ENCODE data around the gene NDC1.
A peak's percentile ranks its signal among the peaks of the same experiment; 100 is the strongest.

NDC1 gene

DNA sequence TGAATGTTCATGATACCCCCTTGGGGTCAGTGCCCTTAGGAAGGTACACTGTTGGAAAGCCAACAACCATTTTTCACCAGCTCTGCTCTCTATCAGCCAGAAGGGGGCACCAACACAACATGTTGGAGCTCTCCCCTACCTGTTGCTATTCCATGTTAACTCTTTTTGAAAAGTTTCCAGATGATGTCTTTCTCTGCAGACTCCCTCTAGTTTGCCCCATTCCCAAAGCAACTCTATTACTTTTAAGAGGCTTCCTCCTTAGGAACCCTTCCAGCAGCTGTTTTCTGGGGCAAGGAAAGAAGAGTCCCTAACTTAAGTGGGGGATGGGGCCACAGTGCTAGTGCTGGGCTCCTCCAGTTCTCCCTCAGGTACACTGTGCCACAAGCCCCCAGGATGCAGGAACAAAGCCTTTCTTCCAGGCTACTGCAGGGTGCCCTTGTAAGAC lies 22.9 kb upstream of the NDC1 start:
- H3K36me3 ChIP-seq (ENCODE audit: control insufficient read depth in 1 of 2, insufficient read depth in 2 of 2, low read length in 2 of 2), result peaks cover 21 to 42% of the 10 kb centered on the region in 2 donors

DNA sequence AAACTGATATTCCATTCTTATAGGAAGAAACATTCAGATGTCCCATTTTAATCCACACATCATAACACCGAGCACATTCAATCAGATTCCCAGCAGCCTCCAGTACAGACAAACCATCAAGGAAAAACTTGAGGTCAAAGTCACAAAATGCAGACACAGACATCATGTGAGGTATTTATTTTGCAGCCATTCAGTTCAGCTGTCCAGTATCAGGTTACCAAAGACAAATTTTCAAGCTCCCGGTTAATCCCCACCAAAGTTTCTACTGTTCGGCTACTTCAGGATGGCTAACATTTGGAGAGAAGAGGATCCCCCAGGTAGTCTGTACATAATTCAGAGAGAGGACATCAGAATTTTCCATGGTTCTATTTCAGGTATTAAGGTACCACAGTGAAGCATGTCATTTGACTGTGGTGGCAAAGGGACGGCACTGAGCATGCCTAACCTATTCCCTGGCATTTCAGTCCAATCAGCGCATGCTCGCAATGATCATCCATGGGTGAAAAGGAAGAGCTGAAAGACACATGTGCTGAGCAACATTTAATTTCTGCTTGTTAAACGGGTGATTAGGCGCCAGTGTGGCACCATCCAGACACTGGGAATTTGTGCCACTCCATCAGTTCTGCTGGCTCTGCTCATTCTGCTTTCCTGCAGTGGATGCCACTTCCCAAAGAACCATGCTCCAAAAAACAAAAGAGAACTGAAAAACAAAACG lies 13.6 kb upstream of the NDC1 start:
- Histone ChIP-seq H3K9ac (ENCODE audit: low read depth in 1 of 2, low read length in 2 of 2) (no peak overlapping the region), H3K4me1 (ENCODE audit: control insufficient read depth in 1 of 2, insufficient read depth in 2 of 2, low read length in 2 of 2) (no peaks in the 10 kb centered on the region), H3K9me3 (ENCODE audit: control insufficient read depth in 1 of 2, low read length in 2 of 2) (no peaks in the 10 kb centered on the region), H3K4me3 (ENCODE audit: low read depth in 1 of 2, low read length in 2 of 2) (no peak overlapping the region), H3K27me3 (ENCODE audit: control insufficient read depth in 1 of 2, insufficient read depth in 2 of 2, low read length in 2 of 2) (no peaks in the 10 kb centered on the region), H3K27ac (ENCODE audit: low read depth, low read length) (no peak overlapping the region), H3K36me3 (ENCODE audit: control insufficient read depth in 1 of 2, insufficient read depth in 2 of 2, low read length in 2 of 2) (peaks cover 24 to 47% of the 10 kb centered on the region in 2 donors)

More for the DNA sequence above, 22.9 kb upstream of the NDC1 start:
- Histone ChIP-seq H3K27me3 (ENCODE audit: control insufficient read depth in 1 of 2, insufficient read depth in 2 of 2, low read length in 2 of 2) (no peaks in the 10 kb centered on the region), H3K9ac (ENCODE audit: low read depth in 1 of 2, low read length in 2 of 2) (no peak overlapping the region), H3K4me1 (ENCODE audit: control insufficient read depth in 1 of 2, insufficient read depth in 2 of 2, low read length in 2 of 2) (no peaks in the 10 kb centered on the region), H3K27ac (ENCODE audit: low read depth, low read length) (no peak overlapping the region), H3K9me3 (ENCODE audit: control insufficient read depth in 1 of 2, low read length in 2 of 2) (no peaks in the 10 kb centered on the region), H3K4me3 (ENCODE audit: low read depth in 1 of 2, low read length in 2 of 2) (no peak overlapping the region)

DNA sequence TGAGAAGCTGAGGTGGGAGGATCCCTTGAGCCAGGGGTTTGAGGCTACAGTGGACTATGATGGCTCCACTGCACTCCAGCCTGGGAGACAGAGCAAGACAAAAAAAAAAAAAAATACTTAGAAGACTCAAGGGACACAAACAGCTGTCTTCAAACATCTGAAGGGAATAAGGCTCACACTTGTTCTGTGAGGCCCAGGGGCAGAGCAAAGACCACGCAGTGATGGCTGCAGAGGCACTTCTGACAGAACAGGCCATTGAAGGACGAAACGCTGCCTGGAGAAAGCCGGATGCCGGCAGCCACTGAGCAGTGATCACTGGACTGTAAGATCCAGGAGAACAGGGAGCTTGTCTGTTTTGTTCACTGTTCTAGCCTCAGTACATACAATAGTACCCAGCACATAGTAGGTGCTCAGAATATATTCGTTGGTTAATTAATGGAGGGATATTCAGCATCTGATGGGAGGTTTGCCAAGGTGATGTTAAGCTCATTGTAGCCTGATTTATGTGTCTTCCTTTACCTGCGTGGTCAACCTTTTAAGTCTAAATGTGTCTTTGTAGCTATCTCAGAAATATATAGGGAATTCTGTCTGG lies 12.1 kb upstream of the NDC1 start:
- Histone ChIP-seq H3K36me3 (ENCODE audit: control insufficient read depth in 1 of 2, insufficient read depth in 2 of 2, low read length in 2 of 2) (peaks cover 16 to 32% of the 10 kb centered on the region in 2 donors), H3K9ac (ENCODE audit: low read depth in 1 of 2, low read length in 2 of 2) (no peak overlapping the region), H3K4me1 (ENCODE audit: control insufficient read depth in 1 of 2, insufficient read depth in 2 of 2, low read length in 2 of 2) (no peaks in the 10 kb centered on the region), H3K27me3 (ENCODE audit: control insufficient read depth in 1 of 2, insufficient read depth in 2 of 2, low read length in 2 of 2) (no peaks in the 10 kb centered on the region), H3K4me3 (ENCODE audit: low read depth in 1 of 2, low read length in 2 of 2) (no peak overlapping the region), H3K27ac (ENCODE audit: low read depth, low read length) (no peak overlapping the region), H3K9me3 (ENCODE audit: control insufficient read depth in 1 of 2, low read length in 2 of 2) (no peaks in the 10 kb centered on the region)

DNA sequence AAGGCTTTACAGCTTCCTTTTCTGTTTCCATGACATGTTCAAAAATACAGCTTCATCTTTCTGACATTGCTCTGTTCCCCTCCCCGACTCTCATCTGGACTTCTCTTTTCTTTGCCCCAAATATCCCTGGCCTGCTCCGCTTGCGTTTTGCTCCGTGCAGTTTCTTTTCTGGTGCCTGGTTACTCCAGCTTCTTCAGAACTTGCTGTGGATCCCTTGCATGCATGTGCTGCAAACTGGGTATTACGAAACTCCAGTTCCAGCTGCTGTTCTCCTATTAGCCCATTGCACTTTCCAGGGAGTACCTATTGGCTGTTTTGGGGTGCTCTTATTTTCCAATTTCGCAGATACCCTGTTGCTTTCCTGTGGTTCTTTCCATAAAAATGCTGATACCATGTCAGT lies 9.9 kb upstream of the NDC1 start:
- Histone ChIP-seq H3K9me3 (ENCODE audit: control insufficient read depth in 1 of 2, low read length in 2 of 2) (no peaks in the 10 kb centered on the region), H3K9ac (ENCODE audit: low read depth in 1 of 2, low read length in 2 of 2) (no peak overlapping the region), H3K4me3 (ENCODE audit: low read depth in 1 of 2, low read length in 2 of 2) (no peak overlapping the region), H3K27ac (ENCODE audit: low read depth, low read length) (no peak overlapping the region), H3K27me3 (ENCODE audit: control insufficient read depth in 1 of 2, insufficient read depth in 2 of 2, low read length in 2 of 2) (no peaks in the 10 kb centered on the region), H3K4me1 (ENCODE audit: control insufficient read depth in 1 of 2, insufficient read depth in 2 of 2, low read length in 2 of 2) (no peaks in the 10 kb centered on the region), H3K36me3 (ENCODE audit: control insufficient read depth in 1 of 2, insufficient read depth in 2 of 2, low read length in 2 of 2) (peaks cover 5 to 13% of the 10 kb centered on the region in 2 donors)

DNA sequence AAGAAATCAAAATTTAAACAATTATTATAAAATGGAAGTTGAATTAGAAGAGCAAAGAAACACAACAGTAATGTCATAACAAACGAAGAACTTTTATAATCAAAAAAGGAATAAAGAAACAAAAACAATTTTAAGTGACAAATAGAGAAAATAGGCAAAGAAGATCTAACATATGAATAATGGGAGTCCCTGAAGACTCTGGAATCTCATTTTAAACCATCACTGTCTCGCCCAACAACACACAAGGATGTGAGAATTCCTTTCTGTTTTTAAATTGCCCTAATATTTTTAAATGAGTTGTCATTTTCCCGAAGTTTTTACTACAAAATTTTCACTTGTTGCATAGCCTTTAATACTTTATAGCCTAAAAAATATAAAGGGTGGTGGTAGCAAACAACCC lies 4.3 kb upstream of the NDC1 start:
- H3K9me3 ChIP-seq (ENCODE audit: control insufficient read depth in 1 of 2, low read length in 2 of 2), result peaks cover 0 to 3% of the 10 kb centered on the region in 2 donors
- H3K4me1 ChIP-seq (ENCODE audit: control insufficient read depth in 1 of 2, insufficient read depth in 2 of 2, low read length in 2 of 2), result no peaks in the 10 kb centered on the region
- no peaks in the 10 kb centered on the region for H3K36me3 ChIP-seq (ENCODE audit: control insufficient read depth in 1 of 2, insufficient read depth in 2 of 2, low read length in 2 of 2)
- H3K27me3 ChIP-seq (ENCODE audit: control insufficient read depth in 1 of 2, insufficient read depth in 2 of 2, low read length in 2 of 2), result no peaks in the 10 kb centered on the region
- no peak overlapping the region for H3K9ac ChIP-seq (ENCODE audit: low read depth in 1 of 2, low read length in 2 of 2)
- no peak overlapping the region for H3K27ac ChIP-seq (ENCODE audit: low read depth, low read length)
- H3K4me3 ChIP-seq (ENCODE audit: low read depth in 1 of 2, low read length in 2 of 2), result no peak overlapping the region

DNA sequence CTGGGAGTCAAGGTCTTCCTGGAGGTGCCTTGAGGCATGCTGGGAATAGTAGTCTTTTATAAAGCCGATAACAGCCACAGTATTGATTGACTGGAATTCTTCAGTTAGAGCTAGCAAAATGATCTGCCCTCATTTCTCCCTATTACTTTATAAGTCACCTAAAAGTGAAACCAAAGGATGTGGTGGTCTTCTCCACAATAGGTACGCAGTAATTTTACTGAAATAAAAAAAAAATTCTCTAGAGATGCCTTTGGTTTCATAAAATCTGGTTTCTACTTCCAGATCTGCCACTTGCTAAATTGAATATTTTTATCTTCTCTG lies 518 bp upstream of the NDC1 start:
- Histone ChIP-seq H3K4me1 (ENCODE audit: control insufficient read depth in 1 of 2, insufficient read depth in 2 of 2, low read length in 2 of 2) (peaks cover 0 to 6% of the 10 kb centered on the region in 2 donors), H3K9me3 (ENCODE audit: control insufficient read depth in 1 of 2, low read length in 2 of 2) (peaks cover 0 to 3% of the 10 kb centered on the region in 2 donors), H3K27me3 (ENCODE audit: control insufficient read depth in 1 of 2, insufficient read depth in 2 of 2, low read length in 2 of 2) (no peaks in the 10 kb centered on the region), H3K36me3 (ENCODE audit: control insufficient read depth in 1 of 2, insufficient read depth in 2 of 2, low read length in 2 of 2) (no peaks in the 10 kb centered on the region), H3K9ac (ENCODE audit: low read depth in 1 of 2, low read length in 2 of 2) (peak overlapping the region in 1 of 2 donors; percentile 72), H3K4me3 (ENCODE audit: low read depth in 1 of 2, low read length in 2 of 2) (peak overlapping the region; percentile 84 to 92), H3K27ac (ENCODE audit: low read depth, low read length) (no peak overlapping the region)

DNA sequence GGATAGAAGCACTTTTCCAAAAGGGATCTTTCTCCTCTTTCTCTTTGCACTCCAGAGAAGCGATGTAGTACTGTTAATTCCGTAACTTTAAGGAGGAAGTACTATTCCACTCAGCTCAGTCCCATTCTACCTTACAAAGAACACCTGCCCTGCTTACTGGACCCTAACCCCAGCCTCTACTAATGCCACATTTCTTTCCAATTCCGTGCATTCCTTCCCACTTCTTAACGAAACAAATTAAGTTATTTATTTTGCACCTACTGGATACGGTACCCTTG lies 511 bp downstream of the NDC1 start:
- Histone ChIP-seq H3K4me3 (ENCODE audit: low read depth in 1 of 2, low read length in 2 of 2) (peak overlapping the region; percentile 84 to 92), H3K27ac (ENCODE audit: low read depth, low read length) (no peak overlapping the region), H3K4me1 (ENCODE audit: control insufficient read depth in 1 of 2, insufficient read depth in 2 of 2, low read length in 2 of 2) (peaks cover 0 to 6% of the 10 kb centered on the region in 2 donors), H3K9ac (ENCODE audit: low read depth in 1 of 2, low read length in 2 of 2) (peak overlapping the region; percentile 72 to 98), H3K27me3 (ENCODE audit: control insufficient read depth in 1 of 2, insufficient read depth in 2 of 2, low read length in 2 of 2) (no peaks in the 10 kb centered on the region), H3K9me3 (ENCODE audit: control insufficient read depth in 1 of 2, low read length in 2 of 2) (peaks cover 0 to 3% of the 10 kb centered on the region in 2 donors), H3K36me3 (ENCODE audit: control insufficient read depth in 1 of 2, insufficient read depth in 2 of 2, low read length in 2 of 2) (no peaks in the 10 kb centered on the region)

DNA sequence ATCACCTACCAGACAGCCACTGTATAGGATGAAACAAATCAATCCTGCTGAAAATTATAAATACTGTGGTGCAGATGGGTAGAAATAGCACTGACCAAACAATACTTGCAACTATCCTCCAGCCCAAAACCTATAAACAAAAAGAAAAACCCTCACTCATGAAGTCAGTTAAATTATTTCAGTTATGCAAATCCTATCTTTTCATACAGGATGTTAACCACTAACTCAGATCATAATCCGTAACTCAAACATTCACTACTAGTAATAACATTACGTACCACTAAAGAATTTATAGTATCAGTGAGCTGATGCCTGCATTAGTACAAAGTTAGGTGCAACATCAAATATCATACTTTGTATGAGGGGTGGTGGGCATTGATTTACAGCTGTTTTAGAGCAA lies 2.6 kb downstream of the NDC1 start:
- Histone ChIP-seq H3K27me3 (ENCODE audit: control insufficient read depth in 1 of 2, insufficient read depth in 2 of 2, low read length in 2 of 2) (no peaks in the 10 kb centered on the region), H3K9me3 (ENCODE audit: control insufficient read depth in 1 of 2, low read length in 2 of 2) (no peaks in the 10 kb centered on the region), H3K27ac (ENCODE audit: low read depth, low read length) (no peak overlapping the region), H3K36me3 (ENCODE audit: control insufficient read depth in 1 of 2, insufficient read depth in 2 of 2, low read length in 2 of 2) (no peaks in the 10 kb centered on the region), H3K4me3 (ENCODE audit: low read depth in 1 of 2, low read length in 2 of 2) (no peak overlapping the region), H3K4me1 (ENCODE audit: control insufficient read depth in 1 of 2, insufficient read depth in 2 of 2, low read length in 2 of 2) (peaks cover 0 to 6% of the 10 kb centered on the region in 2 donors), H3K9ac (ENCODE audit: low read depth in 1 of 2, low read length in 2 of 2) (no peak overlapping the region)

DNA sequence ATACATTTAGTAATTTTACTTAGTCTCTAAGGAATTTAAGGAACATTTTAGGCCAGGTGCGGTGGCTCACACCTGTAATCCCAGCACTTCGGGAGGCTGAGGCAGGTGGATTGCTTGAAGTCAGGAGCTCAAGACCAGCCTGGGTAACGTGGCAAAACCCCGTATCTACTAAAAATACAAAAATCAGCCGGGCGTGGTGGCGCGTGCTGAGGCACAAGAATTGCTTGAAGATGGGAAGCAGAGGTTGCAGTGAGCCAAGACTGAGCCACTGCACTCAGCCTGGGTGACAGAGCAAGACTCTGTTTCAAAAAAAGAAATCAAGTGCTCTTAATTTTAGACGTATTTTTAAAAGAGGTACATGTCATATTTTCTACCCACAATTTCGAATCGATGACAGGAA lies 3.3 kb downstream of the NDC1 start:
- H3K9me3 ChIP-seq (ENCODE audit: control insufficient read depth in 1 of 2, low read length in 2 of 2), result no peaks in the 10 kb centered on the region
- H3K27me3 ChIP-seq (ENCODE audit: control insufficient read depth in 1 of 2, insufficient read depth in 2 of 2, low read length in 2 of 2), result no peaks in the 10 kb centered on the region
- no peak overlapping the region for H3K4me3 ChIP-seq (ENCODE audit: low read depth in 1 of 2, low read length in 2 of 2)
- H3K36me3 ChIP-seq (ENCODE audit: control insufficient read depth in 1 of 2, insufficient read depth in 2 of 2, low read length in 2 of 2), result no peaks in the 10 kb centered on the region
- no peak overlapping the region for H3K27ac ChIP-seq (ENCODE audit: low read depth, low read length)
- H3K9ac ChIP-seq (ENCODE audit: low read depth in 1 of 2, low read length in 2 of 2), result no peak overlapping the region
- H3K4me1 ChIP-seq (ENCODE audit: control insufficient read depth in 1 of 2, insufficient read depth in 2 of 2, low read length in 2 of 2), result peaks cover 0 to 6% of the 10 kb centered on the region in 2 donors

DNA sequence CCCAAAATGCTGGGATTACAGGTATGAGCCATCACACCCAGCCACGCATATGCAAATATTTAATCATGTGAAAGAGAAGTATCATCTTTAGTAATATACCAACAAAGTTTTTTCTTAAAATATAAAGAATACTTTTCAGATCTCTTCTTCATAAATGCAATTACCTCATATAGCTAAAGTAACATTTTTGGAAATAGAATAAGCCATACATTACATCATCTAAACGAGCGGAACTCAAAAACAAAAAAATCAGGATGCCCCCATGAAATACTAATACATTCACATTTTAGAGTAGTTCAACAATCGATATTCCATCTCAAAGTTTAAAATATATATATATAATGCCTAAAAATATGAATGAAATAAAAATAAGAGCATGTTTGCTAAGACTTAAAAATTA lies 4.7 kb downstream of the NDC1 start:
- Histone ChIP-seq H3K4me3 (ENCODE audit: low read depth in 1 of 2, low read length in 2 of 2) (no peak overlapping the region), H3K27ac (ENCODE audit: low read depth, low read length) (no peak overlapping the region), H3K36me3 (ENCODE audit: control insufficient read depth in 1 of 2, insufficient read depth in 2 of 2, low read length in 2 of 2) (peaks cover 0 to 8% of the 10 kb centered on the region in 2 donors), H3K27me3 (ENCODE audit: control insufficient read depth in 1 of 2, insufficient read depth in 2 of 2, low read length in 2 of 2) (no peaks in the 10 kb centered on the region), H3K9ac (ENCODE audit: low read depth in 1 of 2, low read length in 2 of 2) (no peak overlapping the region), H3K4me1 (ENCODE audit: control insufficient read depth in 1 of 2, insufficient read depth in 2 of 2, low read length in 2 of 2) (peaks cover 0 to 6% of the 10 kb centered on the region in 2 donors), H3K9me3 (ENCODE audit: control insufficient read depth in 1 of 2, low read length in 2 of 2) (no peaks in the 10 kb centered on the region)

All from duodenal mucosa (tissue), 2 donors.